Fibroblast of villous mesenchyme (primary cell): ENCODE results near the gene DDAH1. TPM values are rescaled to one million over a fixed set of nuclear protein-coding genes. Genes with fewer than 3 reads are reported as not detected.

Experiments
- DNase-seq: peaks from one replicate; pipeline ENCODE4 v3.0.0-alpha.2; 2010; ENCODE audit warnings: low read depth
- H3K4me3 ChIP-seq: 2 replicates; pipeline ENCODE4 v1.5.1; 2011; ENCODE audit warnings: low read depth, mild to moderate bottlenecking, low read length
- CTCF ChIP-seq: IDR thresholded peaks from 2 replicates; pipeline ENCODE4 v1.5.1; 2012; ENCODE audit warnings: low read depth, mild to moderate bottlenecking, low read length; ENCODE audit not compliant: insufficient read depth
- total RNA-seq: library from RNA; depleted of rRNA; stranded (reverse); fragments of >200 nt; gene quantifications from 2 replicates; pipeline ENCODE4 v1.2.3, GENCODE V29; 2012

DDAH1 gene
- total RNA-seq, 1 donor: 259 TPM

- peak; percentile 68 for DNase-seq
- no peak overlapping the region for H3K4me3 ChIP-seq
- TF ChIP-seq CTCF: peak; percentile 52
These were observed 66.4 kb downstream of the DDAH1 start for GRCh38 chr1:85398391-85399064.

- no peak overlapping the region for H3K4me3 ChIP-seq
- TF ChIP-seq CTCF: no peak
- DNase-seq: no peak
These were observed 67.4 kb downstream of the DDAH1 start for GRCh38 chr1:85397490-85398032.

GRCh38 chr1:85396194-85396593, 68.8 kb downstream of the DDAH1 start:
- TF ChIP-seq CTCF: no peak
- no peak for DNase-seq
- H3K4me3 ChIP-seq: no peak overlapping the region

- H3K4me3 ChIP-seq: no peak overlapping the region
- TF ChIP-seq CTCF: no peak
- DNase-seq: no peak
These were observed 70.8 kb downstream of the DDAH1 start for GRCh38 chr1:85394130-85394529.

GRCh38 chr1:85393490-85393889, 71.5 kb downstream of the DDAH1 start:
- no peak for DNase-seq
- no peak for TF ChIP-seq CTCF

GRCh38 chr1:85388416-85388815, 76.5 kb downstream of the DDAH1 start:
- no peak for DNase-seq
- H3K4me3 ChIP-seq: no peak overlapping the region
- no peak for TF ChIP-seq CTCF

More at GRCh38 chr1:85393490-85393889, 71.5 kb downstream of the DDAH1 start:
- H3K4me3 ChIP-seq: no peak overlapping the region
